ENCODE measurements around the gene TLE5. TPM values are rescaled to one million over a fixed set of nuclear protein-coding genes. Genes with fewer than 3 reads are reported as not detected.

The TLE5 gene
- total and polyA plus RNA-seq, 9 of the 15 experiments (the other 6 are each of a cell fraction or from before 2014, with no cell fraction given) = 2.0 to 347 (median 235) TPM

DNA sequence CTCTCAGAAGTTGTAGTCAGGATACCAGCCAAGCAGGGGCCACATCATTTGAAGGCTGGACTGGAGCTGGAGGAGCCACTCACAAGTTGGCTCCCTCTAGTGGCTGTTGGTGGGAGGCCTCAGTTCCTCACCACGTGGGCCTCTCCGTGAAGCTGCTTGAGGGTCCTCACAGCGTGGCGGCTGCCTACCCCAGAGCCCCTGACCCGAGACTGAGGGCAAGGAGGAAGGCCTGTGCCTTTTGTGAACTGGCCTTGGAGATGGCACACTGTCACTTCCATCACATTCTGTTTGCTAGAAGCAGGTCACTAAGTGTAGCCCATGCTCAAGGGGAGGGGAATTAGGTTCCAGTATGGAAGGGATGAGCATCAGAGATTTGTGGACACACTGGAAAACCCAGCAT lies 46.5 kb upstream of the TLE5 start (continued):
- TF ChIP-seq, protein P1, sequence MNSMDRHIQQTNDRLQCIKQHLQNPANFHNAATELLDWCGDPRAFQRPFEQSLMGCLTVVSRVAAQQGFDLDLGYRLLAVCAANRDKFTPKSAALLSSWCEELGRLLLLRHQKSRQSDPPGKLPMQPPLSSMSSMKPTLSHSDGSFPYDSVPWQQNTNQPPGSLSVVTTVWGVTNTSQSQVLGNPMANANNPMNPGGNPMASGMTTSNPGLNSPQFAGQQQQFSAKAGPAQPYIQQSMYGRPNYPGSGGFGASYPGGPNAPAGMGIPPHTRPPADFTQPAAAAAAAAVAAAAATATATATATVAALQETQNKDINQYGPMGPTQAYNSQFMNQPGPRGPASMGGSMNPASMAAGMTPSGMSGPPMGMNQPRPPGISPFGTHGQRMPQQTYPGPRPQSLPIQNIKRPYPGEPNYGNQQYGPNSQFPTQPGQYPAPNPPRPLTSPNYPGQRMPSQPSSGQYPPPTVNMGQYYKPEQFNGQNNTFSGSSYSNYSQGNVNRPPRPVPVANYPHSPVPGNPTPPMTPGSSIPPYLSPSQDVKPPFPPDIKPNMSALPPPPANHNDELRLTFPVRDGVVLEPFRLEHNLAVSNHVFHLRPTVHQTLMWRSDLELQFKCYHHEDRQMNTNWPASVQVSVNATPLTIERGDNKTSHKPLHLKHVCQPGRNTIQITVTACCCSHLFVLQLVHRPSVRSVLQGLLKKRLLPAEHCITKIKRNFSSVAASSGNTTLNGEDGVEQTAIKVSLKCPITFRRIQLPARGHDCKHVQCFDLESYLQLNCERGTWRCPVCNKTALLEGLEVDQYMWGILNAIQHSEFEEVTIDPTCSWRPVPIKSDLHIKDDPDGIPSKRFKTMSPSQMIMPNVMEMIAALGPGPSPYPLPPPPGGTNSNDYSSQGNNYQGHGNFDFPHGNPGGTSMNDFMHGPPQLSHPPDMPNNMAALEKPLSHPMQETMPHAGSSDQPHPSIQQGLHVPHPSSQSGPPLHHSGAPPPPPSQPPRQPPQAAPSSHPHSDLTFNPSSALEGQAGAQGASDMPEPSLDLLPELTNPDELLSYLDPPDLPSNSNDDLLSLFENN (IDR thresholded peaks at IDR 0.05; ENCODE audit: low read depth in 2 of 2, low read length in 2 of 2) = no peak
- TF ChIP-seq SLC30A9 (CRISPR knock-in tag; IDR thresholded peaks at IDR 0.05) = no peak
- peak; percentile 58; the same call in 1 of the 2 replicates for TF ChIP-seq EP400 (IDR thresholded peaks at IDR 0.05)
- no peak for TF ChIP-seq ZNF324 (CRISPR knock-in tag; IDR thresholded peaks at IDR 0.05)
- TF ChIP-seq LCOR (CRISPR knock-in tag; IDR thresholded peaks at IDR 0.05) = no peak
- no peak for TF ChIP-seq CSDE1 (IDR thresholded peaks at IDR 0.05)
- peak; percentile 95 for TF ChIP-seq MYC (IDR thresholded peaks at IDR 0.05; ENCODE audit: low read depth, low read length)
- no peak; the same call in 1 of the 2 replicates for TF ChIP-seq MYC (CRISPR knock-in tag; IDR thresholded peaks at IDR 0.05; ENCODE audit: borderline replicate concordance, low read depth)
- no peak for TF ChIP-seq BCLAF1 (IDR thresholded peaks at IDR 0.05; ENCODE audit: borderline replicate concordance in 1 of 2, control insufficient read depth in 1 of 2, low read depth in 2 of 2, low read length in 1 of 2)
- no peak for TF ChIP-seq EGR1 (conservative IDR thresholded peaks at IDR 0.05)
- no peak for TF ChIP-seq CCNT2 (IDR thresholded peaks at IDR 0.05; ENCODE audit: borderline replicate concordance, extremely low read depth, insufficient read length, low read depth, low read length)

Measured in K562 (cell line).